Uterus (tissue), 4 donors: ENCODE measurements around the gene SFXN5. TPM values are rescaled to one million over a fixed set of nuclear protein-coding genes. Genes with fewer than 3 reads are reported as not detected.

Experiments used
- DNase-seq, 2 donors: peaks; one replicate each; pipeline ENCODE4 v3.0.0-alpha.2; 2019 to 2020
- H3K27ac ChIP-seq, 2 donors: fragments of 200-600 bp; sonication (generic); 1 replicate in 1 of 2; 2 replicates in 1 of 2; pipeline ENCODE4 v1.5.1; 2016 to 2018
- H3K27me3 ChIP-seq, 2 donors: fragments of 200-600 bp; sonication (generic); one replicate each; pipeline ENCODE4 v1.5.1; 2018 to 2019; ENCODE audit warnings: control low read depth in 1 of 2
- H3K36me3 ChIP-seq, 2 donors: fragments of 200-600 bp; sonication (generic); one replicate each; pipeline ENCODE4 v1.5.1; 2019; ENCODE audit warnings: control low read depth in 1 of 2
- H3K4me1 ChIP-seq, 2 donors: fragments of 200-600 bp; sonication (generic); one replicate each; pipeline ENCODE4 v1.5.1; 2018 to 2019; ENCODE audit warnings: control low read depth in 1 of 2
- H3K4me3 ChIP-seq, 2 donors: fragments of 200-600 bp; sonication (generic); 1 replicate in 1 of 2; 2 replicates in 1 of 2; pipeline ENCODE4 v1.5.1; 2018 to 2019; ENCODE audit warnings: mild to moderate bottlenecking in 1 of 2
- H3K9me3 ChIP-seq, 2 donors: fragments of 200-600 bp; sonication (generic); one replicate each; pipeline ENCODE4 v1.5.1; 2019; ENCODE audit warnings: control low read depth in 1 of 2
- POLR2A ChIP-seq, 2 donors: fragments of 450-650 bp; IDR thresholded peaks; one replicate each; pipeline ENCODE4 v1.6.1; 2016; ENCODE audit warnings: antibody characterized with exemption in 2 of 2, mild to moderate bottlenecking in 1 of 2, moderate library complexity in 1 of 2
- intact Hi-C: fragments of 100-400 bp; cut with DNase I; formaldehyde crosslinking; loops from one replicate; pipeline ENCODE4 v1.15.1; 2023; ENCODE audit warnings: low total_unique reads
- total RNA-seq, 4 donors: library from RNA; depleted of rRNA in 3 of 4; stranded (reverse); fragments of >200 nt in 3 of 4; gene quantifications; one replicate each; pipeline versions ENCODE4 v1.1.0 to v1.2.4, GENCODE V29; 2014 to 2023
- TF ChIP-seq, protein P1 (sequence below), 4 experiments: fragments of 200-600 bp in 2 of 4; fragments of 450-650 bp in 2 of 4; sonication (generic) in 2 of 4; IDR thresholded peaks; one replicate each; pipeline ENCODE4 v1.5.1; 2016 to 2019; ENCODE audit warnings: antibody characterized with exemption in 4 of 4, mild to moderate bottlenecking in 2 of 4, moderate library complexity in 1 of 4
- donor health status: DM: yes; HTN: yes; CAD: no.

Gene SFXN5
- total RNA-seq, 4 donors from 2014 or later: 2.1 to 16.0 (median 10.6) TPM

DNA sequence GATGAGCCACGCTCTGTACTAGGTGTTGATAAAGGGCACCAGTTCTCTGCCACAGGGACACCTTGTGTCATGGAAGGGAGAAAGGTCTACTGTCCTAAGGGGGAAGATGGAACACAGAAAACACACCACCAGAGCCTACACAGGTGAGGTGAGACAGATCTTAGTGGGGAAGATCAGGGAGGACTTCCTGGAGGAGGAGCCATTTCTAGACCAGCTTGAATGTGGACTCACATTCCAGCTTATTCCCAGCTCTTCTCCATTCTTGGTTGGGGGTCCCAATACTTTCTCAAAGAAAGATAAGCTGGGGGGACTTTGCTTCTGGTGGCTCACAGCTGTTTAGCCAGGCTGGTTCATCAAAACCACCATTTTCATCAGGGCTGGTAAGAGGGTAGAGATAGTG is 118.0 kb downstream of the SFXN5 start:
- no peak overlapping the region for H3K4me3 ChIP-seq
- H3K4me1 ChIP-seq: no peaks in the 10 kb centered on the region
- intact Hi-C loops: no loop called here
- H3K27me3 ChIP-seq: no peaks in the 10 kb centered on the region
- no peaks in the 10 kb centered on the region for H3K9me3 ChIP-seq
- H3K27ac ChIP-seq: no peak overlapping the region
- no peaks in the 10 kb centered on the region for H3K36me3 ChIP-seq
- DNase-seq: no peak
- TF ChIP-seq, protein P1, sequence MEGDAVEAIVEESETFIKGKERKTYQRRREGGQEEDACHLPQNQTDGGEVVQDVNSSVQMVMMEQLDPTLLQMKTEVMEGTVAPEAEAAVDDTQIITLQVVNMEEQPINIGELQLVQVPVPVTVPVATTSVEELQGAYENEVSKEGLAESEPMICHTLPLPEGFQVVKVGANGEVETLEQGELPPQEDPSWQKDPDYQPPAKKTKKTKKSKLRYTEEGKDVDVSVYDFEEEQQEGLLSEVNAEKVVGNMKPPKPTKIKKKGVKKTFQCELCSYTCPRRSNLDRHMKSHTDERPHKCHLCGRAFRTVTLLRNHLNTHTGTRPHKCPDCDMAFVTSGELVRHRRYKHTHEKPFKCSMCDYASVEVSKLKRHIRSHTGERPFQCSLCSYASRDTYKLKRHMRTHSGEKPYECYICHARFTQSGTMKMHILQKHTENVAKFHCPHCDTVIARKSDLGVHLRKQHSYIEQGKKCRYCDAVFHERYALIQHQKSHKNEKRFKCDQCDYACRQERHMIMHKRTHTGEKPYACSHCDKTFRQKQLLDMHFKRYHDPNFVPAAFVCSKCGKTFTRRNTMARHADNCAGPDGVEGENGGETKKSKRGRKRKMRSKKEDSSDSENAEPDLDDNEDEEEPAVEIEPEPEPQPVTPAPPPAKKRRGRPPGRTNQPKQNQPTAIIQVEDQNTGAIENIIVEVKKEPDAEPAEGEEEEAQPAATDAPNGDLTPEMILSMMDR (IDR thresholded peaks at IDR 0.05): no peak
- TF ChIP-seq POLR2A (IDR thresholded peaks at IDR 0.05): no peak

DNA sequence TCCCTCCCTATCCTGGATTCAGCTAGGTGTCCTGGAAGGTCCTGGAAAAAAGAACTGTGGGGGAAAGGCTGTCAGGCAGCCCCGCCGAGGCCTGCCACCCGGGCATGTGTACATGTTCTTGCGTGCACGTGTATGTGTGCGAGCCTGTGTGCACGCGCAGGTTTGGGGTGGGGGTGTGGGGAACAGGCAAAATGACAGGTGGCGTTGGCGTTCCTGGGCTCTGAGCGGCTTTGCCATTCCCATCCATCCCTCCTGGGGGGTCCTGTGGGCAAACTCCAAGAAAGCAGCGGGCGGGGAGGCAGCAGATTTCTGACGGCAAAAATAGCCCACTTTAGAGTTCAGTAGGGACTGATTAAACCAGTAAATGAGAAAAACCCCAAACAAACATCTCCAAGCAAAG is 118.6 kb downstream of the SFXN5 start:
- Histone ChIP-seq H3K9me3 (no peaks in the 10 kb centered on the region), H3K4me1 (no peaks in the 10 kb centered on the region), H3K4me3 (no peak overlapping the region), H3K27ac (no peak overlapping the region), H3K36me3 (no peaks in the 10 kb centered on the region), H3K27me3 (no peaks in the 10 kb centered on the region)
- TF ChIP-seq, protein P1 (IDR thresholded peaks at IDR 0.05): no peak
- TF ChIP-seq POLR2A (IDR thresholded peaks at IDR 0.05): no peak
- no peak for DNase-seq
- intact Hi-C loops: no loop called here

DNA sequence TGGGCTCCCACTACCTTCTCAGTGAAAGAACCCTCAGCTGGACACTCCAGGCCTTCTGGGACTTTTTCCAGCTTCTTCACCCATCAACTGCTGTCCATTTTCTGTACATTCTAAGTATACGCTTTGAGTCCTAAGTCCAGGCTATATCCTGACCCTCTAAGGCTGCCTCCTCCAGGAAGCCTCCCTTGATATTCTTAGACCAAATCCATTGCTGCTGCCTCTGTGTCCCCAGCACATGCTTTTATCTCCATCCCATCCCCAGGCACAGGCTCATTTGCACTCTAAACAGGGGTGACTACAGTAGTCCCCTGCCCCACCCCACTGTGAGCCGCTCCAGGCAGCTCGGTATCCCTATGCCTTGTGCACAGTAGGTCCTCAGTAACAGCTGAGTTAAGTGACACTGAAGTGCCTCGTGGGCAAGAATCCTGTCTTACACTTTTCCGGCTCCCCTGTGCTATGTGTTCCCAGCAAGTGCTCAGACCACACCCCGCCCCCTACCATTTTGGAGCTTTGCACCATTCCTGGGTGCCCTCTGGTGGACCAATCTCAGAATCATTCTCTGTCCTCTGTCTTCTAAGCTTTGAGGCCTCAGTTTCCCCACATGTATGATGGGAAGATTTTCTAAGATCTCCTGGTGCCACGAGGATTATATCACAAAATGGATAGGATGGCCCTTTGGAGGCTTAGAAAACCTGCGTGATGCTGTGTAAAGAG is 119.2 kb downstream of the SFXN5 start:
- no peaks in the 10 kb centered on the region for H3K36me3 ChIP-seq
- H3K4me3 ChIP-seq: no peak overlapping the region
- H3K27me3 ChIP-seq: no peaks in the 10 kb centered on the region
- no peak for DNase-seq
- intact Hi-C loops: no loop called here
- H3K27ac ChIP-seq: no peak overlapping the region
- H3K9me3 ChIP-seq: no peaks in the 10 kb centered on the region
- H3K4me1 ChIP-seq: no peaks in the 10 kb centered on the region
- no peak for TF ChIP-seq POLR2A (IDR thresholded peaks at IDR 0.05)
- TF ChIP-seq, protein P1 (IDR thresholded peaks at IDR 0.05): no peak

DNA sequence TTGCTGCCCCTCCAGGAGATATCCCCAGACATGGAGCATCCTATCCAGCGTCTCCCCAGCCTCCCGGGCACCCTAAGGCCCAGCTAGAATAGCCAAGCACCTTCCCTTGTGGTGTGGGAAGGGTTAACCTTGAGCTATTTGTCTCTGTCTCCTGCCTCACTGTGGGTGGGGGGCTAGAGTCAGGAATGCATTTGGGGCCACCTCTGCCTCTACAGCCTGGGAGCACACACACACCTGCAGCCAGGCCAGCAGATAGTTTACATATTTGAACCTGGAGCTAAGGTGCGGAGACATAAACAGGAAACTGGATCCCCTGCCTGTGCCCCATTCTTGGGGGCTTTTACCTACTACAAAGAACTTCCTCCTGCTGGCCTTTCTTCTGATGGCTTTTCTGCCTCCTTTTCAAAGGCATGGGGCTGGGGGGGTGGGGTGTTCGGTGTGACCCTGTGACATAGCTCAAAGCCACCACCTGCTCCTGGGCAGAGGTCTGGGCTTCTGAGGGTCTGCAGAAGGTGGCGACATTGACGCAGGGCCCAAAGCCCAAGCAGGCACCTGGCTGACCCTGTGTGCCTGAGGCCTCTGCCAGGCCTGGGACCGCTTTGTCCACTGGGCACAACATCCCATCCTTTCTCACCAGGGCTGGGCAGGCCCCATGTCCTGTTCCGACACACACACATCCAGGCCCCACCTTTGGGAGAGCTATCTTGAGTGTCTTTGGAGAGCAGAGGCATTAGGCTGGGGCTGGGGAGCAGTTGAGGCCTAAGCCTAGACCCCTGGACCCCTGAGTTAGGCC is 120.0 kb downstream of the SFXN5 start:
- TF ChIP-seq, protein P1 (IDR thresholded peaks at IDR 0.05): no peak
- TF ChIP-seq POLR2A (IDR thresholded peaks at IDR 0.05): no peak
- intact Hi-C loops: no loop called here
- no peak overlapping the region for H3K4me3 ChIP-seq
- H3K27me3 ChIP-seq: no peaks in the 10 kb centered on the region
- no peak for DNase-seq
- H3K36me3 ChIP-seq: no peaks in the 10 kb centered on the region
- H3K9me3 ChIP-seq: no peaks in the 10 kb centered on the region
- H3K27ac ChIP-seq: no peak overlapping the region
- H3K4me1 ChIP-seq: no peaks in the 10 kb centered on the region

DNA sequence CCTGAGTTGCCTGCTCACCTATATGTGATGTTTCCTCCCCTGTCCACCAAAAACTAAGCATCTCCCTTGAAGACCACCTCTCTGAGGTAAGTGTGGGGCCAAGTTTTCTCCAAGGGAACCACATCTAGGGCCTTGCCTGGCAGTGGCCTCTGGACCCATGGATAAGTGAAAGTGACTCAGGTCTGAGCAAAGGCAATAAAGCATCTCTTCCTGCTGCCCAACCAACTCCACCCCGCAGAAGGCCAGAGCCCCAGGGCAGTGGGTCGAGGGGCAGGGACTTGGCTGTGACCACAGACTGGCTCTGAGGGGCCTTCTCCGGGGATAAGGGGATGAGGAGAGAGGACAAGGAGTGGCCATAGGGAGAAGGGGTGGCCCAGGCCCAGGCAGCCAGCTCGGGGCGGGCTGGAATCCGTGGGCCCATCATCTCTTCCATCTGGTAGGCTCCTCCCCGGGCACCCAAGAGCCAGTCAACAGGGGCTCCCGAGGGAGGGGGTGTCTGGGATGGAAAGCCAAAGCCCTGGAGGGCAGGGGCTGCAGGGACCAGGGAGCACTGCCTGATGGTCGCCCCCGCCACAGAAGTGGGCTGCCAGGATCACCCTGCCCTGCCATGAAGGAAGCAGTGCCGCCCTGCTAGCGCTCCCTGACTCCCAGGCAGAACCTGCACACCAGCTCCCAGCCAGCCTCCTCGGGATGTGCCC is 120.8 kb downstream of the SFXN5 start:
- Histone ChIP-seq H3K36me3 (no peaks in the 10 kb centered on the region), H3K4me1 (no peaks in the 10 kb centered on the region), H3K4me3 (no peak overlapping the region), H3K9me3 (no peaks in the 10 kb centered on the region), H3K27ac (no peak overlapping the region), H3K27me3 (no peaks in the 10 kb centered on the region)
- DNase-seq: no peak
- intact Hi-C loops: no loop called here
- TF ChIP-seq POLR2A (IDR thresholded peaks at IDR 0.05): no peak
- TF ChIP-seq, protein P1 (IDR thresholded peaks at IDR 0.05): no peak
